ENCODE data around the gene CLEC19A.

CLEC19A gene

DNA sequence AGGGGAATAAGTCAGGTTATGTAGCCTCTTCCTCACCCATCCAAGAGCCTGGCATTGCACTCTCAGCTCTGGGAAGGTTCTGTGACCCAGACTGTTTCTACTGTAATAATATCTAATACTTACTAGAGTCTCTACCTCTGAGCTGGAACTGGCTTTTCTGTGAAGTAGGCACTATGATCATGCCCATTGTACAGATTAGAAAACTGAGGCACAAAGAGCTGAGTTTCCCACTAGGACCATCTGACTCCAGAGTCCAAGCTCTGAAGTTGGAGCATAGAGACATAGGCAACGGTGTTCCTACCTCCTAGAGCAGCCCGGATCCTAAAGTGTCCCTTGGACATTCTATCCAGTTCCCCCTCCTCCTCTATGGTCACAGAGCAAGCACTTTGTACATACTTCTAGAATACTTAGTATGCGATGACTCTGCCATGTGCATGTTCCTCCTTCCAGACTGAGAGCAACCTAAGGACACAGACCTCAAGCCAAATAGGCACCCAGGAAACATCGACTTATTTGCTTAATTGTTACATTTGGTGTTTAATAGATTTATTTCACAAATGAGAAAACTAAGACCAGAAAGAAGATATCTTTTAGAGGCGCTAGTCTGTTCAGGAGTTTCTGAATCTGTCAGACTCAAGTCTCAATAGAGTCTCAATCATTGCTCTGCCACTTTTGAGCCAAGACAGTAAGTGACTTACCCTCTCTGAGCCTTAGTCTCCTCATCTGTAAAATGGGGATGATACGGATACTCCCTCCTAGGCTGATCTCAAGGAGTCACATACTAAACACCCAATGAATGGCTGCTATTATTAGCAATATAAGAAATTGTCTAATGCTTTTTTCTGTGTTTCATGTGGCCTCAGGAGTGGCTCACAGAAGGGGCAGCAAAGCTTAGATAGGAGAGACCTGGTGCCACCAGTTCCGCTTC lies 3.6 kb downstream of the CLEC19A start:
- no peak overlapping the region for H3K4me3 ChIP-seq (replicated peaks; ENCODE audit: low read depth, low read length)
- DNase-seq (ENCODE audit: extremely low read depth, low read depth): no peak
- TF ChIP-seq CTCF (IDR thresholded peaks at IDR 0.05; ENCODE audit: low read depth, low read length, missing control alignments): no peak

DNA sequence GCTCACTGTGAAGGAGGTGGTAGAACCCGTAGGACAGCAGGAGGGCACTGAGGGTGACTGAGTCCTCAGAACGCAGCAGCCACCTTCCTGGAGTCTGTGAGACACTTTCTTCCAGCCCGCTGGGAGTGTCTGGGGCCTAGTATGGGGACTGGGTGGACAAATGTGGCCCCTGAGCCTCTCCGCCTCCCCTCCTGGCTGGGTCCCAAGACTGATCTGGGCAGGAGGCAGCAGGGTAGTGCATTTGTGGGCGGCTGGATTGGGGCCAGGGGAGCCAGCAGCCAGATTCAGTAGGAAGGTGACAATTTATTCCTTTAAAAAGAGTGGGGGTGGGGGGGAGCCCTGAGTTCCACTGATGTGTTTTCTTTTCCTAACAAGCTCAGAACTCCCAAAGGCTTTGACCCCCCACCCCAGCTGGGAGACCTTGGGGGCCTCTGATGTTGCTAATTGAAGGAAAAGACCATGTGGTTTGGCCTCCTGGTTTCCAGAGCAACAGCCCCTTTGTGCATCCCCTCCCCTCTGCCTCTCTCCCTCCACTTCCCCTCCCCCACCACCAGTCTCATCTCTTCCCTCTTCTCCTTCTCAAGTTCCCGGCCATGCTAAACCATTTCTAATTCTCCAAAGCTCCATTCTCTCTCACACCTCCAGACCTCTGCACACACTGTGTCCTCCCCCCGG lies 4.4 kb downstream of the CLEC19A start:
- no peak for TF ChIP-seq CTCF (IDR thresholded peaks at IDR 0.05; ENCODE audit: low read depth, low read length, missing control alignments)
- no peak overlapping the region for H3K4me3 ChIP-seq (replicated peaks; ENCODE audit: low read depth, low read length)
- DNase-seq (ENCODE audit: extremely low read depth, low read depth): no peak

DNA sequence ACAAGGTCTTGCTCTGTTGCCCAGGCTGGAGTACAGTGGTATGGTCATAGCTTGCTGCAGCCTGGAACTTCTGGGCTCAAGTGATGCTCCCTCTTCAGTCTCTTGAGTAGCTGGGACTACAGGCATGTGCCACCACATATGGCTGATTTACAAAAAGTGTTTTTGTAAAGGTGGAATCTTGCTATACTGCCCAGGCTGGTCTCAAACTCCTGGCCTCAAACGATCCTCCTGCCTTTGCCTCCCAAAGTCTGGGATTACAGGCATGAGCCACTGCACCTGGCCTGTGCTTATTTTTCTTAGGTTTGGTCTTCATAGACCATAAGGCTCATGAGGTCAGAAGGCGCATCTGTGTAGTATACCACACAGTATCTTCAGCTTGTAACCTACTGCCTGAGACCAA lies 5.3 kb downstream of the CLEC19A start:
- DNase-seq (ENCODE audit: extremely low read depth, low read depth): no peak
- TF ChIP-seq CTCF (IDR thresholded peaks at IDR 0.05; ENCODE audit: low read depth, low read length, missing control alignments): no peak
- H3K4me3 ChIP-seq (replicated peaks; ENCODE audit: low read depth, low read length): no peak overlapping the region

DNA sequence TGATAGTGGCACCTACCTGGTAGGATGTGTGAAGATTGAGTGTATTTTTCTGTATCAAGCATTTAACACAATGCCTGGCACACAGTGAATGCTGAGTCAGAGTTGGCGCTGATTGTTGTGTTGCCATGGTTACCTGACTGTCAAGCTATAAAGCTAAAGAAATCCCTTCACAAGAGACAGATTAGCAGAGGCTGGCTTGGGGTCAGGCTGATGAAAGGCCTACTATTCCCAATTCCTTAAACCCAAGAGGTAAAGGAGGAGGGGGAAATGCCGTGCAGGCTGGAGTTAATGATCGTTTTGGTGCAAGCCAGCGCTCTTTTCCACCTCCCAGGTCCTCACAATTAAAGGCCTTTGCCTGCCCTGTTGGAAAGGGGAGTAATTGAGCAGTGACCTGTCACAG lies 5.9 kb downstream of the CLEC19A start:
- no peak for DNase-seq (ENCODE audit: extremely low read depth, low read depth)
- no peak overlapping the region for H3K4me3 ChIP-seq (replicated peaks; ENCODE audit: low read depth, low read length)
- no peak for TF ChIP-seq CTCF (IDR thresholded peaks at IDR 0.05; ENCODE audit: low read depth, low read length, missing control alignments)

DNA sequence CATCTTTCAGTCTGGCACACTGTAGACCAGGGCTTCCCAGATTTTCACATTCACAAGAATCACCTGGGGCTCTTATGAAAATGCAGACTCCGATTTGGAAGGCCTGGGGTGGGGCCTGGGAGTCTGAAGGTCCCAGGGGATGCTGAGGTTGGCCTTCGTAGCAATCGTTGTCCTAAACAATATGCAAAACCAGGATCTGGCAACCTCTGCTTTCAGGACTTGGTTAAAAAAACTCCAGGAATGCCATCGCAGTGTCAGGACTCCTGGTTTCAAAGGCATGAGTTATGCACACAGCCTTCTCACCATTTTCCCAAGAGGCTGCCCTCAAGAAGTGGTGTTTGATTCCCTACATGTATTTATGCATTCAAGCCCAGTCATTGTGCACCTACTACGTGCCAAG lies 6.7 kb downstream of the CLEC19A start:
- no peak for TF ChIP-seq CTCF (IDR thresholded peaks at IDR 0.05; ENCODE audit: low read depth, low read length, missing control alignments)

DNA sequence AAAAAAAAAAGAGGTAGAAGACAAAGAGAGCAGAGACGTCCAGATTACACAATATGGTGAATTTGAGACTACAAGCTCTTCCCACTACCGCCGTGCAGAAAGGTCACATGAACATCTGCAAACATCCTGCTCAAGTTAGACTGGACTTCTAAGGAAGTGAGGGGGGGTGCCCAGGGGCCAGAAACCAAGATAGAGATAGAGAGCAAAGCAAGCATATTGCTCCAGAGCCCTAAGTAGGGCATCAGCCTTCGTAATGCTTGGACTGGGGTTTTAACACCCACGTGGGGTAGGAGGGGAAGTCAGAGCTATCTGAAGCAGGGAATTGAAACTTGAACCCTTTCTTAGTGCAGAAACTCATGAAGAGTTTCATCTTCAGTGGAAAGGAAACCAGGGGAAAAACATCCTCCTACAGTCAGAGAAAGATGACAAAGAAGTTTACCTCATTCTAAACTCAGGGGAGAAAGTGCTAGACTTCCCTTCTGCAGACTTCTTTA lies 8.7 kb downstream of the CLEC19A start:
- H3K4me3 ChIP-seq (replicated peaks; ENCODE audit: low read depth, low read length): no peak overlapping the region
- TF ChIP-seq CTCF (IDR thresholded peaks at IDR 0.05; ENCODE audit: low read depth, low read length, missing control alignments): no peak
- DNase-seq (ENCODE audit: extremely low read depth, low read depth): no peak

More for the DNA sequence above, 6.7 kb downstream of the CLEC19A start:
- no peak for DNase-seq (ENCODE audit: extremely low read depth, low read depth)
- H3K4me3 ChIP-seq (replicated peaks; ENCODE audit: low read depth, low read length): no peak overlapping the region
